GM08714 (cell line): Measurements from ENCODE around the gene SPINK1.
"Not testable (repeated sequence)": the region's sequence is repeated elsewhere in the genome, so short reads cannot be mapped to it uniquely, and the experiment has no call there.

ENCODE experiments used
- H3K4me3 ChIP-seq: fragments of 200-500 bp; sonication (Bioruptor generic); 2 replicates; pipeline ENCODE4 v1.5.1; 2014; ENCODE audit warnings: mild to moderate bottlenecking, low read length, inconsistent platforms
- ZNF274 ChIP-seq: IDR thresholded peaks from 2 replicates; pipeline ENCODE4 v1.6.1; 2012; ENCODE audit warnings: mild to moderate bottlenecking, low read depth, low read length

Gene SPINK1

DNA sequence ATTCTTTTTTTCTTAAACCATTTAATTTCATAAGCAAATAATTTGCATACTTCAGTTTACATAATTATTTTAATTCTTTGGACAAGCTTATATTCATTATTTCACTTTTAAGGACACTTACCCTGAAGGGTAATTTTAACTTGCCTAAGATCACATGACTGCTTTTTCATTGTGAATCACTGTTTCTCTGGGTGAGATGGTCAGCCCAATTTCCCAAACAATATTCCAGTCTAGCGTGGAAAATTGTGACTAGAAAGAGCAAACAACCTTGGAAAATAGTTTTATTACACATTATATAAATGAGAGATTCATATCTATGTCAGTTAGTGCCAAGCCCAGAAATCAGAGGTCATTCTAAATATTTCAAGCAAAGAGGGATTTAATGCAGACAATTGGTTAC, 27.5 kb downstream of the SPINK1 start:
- no peak overlapping the region for H3K4me3 ChIP-seq
- no peak for TF ChIP-seq ZNF274

DNA sequence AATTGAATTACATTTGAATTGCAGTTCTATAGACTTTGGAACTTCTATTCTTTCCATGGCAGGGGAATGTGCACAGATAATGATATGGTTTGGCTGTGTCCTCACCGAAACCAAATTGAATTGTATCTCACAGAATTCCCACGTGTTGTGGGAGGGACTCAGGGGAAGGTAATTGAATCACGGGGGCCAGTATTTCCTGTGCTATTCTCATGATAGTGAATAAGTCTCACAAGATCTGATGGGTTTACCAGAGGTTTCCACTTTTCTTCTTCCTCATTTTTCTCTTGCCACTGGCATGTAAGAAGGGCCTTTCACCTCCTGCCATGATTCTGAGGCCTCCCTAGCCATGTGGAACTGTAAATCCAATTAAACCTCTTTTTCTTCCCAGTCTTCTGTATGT, 28.3 kb downstream of the SPINK1 start:
- H3K4me3 ChIP-seq, result not testable (repeated sequence)

DNA sequence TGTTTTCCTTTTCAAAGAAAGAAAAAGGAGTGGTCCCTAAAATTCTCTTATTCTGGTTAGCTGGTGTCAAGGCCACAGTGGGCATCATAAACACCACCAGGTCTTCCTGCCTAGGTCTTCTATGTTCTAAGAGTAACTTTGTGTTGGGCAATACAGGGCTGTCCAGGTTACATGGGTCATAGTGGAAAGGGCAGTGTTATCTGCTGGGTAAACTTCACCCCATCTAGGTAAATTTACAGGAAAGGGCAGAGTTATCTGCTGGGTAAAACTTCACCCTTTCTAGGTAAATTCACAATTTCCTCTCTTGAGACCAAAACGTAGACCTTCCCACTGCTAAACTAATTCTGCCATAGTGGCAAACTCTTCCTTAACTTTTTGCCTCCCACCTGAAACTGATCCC, 30.0 kb downstream of the SPINK1 start:
- no peak overlapping the region for H3K4me3 ChIP-seq
- no peak for TF ChIP-seq ZNF274

DNA sequence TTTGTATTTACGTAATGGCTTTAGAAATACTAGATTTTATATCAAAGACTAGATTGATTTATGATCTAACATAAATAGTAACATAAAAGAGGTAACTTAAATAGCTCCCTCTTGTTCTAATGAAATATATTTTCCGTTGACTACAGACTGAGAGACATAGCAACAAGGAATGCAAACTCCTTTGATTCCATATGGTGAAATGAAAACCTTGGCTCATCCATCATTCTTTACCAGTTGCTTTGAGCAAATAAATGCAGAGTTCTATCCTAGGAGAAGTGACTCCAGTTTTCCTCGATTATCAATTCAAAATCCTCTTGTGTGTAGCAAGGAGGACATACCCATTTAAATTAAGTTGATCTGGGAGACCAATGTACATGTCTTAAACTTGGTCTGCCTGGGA, 31.0 kb downstream of the SPINK1 start:
- no peak for TF ChIP-seq ZNF274
- H3K4me3 ChIP-seq, result no peak overlapping the region

DNA sequence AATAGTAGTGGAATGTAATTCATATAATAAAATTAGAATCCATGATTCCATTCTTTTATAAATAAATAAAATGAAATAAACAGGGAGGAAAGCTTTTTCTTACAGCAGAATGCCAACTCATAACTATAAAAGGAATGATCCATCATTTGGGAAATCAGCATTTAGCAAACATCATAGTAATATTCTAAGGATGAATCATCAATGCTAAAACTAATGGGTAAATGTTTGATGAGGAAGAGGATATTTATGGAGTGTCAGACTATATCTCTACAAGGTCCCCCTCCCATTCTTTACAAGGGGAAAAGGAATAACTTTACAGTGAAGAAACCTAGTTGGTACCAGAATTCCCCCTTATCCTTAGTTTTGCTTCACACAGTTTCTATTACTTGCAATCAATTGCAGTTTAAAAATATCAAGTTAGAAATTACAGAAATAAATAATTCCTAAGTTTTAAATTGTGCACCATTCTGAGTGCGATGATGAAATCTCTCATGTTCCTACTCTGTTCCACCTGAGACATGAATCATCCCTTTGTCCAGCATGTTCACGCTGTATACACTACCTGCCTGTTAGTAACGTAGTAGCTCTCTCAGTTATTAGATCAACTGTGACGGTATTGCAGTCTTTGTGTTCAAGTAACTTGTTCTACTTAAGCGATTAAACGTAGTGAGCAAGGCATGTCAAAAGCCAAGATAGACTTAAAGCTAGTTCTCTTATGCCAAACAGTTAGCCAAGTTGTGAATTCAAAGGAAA, 34.7 kb downstream of the SPINK1 start:
- H3K4me3 ChIP-seq, result no peak overlapping the region
- no peak for TF ChIP-seq ZNF274

DNA sequence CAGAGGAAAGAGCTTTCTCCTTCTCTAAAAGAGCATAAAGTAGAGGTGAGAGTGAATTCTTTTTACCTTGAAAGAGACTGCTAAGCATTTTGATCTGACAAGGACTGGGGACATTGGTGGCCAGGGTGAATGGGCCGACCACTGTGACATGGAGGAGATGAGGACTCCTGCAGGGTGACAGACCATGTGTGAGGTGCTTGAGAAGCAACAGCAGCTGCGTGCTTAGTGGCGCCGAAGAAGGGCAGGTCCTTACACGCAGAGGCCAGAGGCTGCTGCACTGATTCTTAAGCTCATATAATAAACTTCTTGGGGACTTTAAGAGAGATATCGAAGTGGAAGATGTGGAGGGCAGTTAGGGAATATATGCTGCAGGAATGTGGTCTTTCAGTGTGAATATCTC, 40.3 kb downstream of the SPINK1 start:
- no peak for TF ChIP-seq ZNF274
- no peak overlapping the region for H3K4me3 ChIP-seq

DNA sequence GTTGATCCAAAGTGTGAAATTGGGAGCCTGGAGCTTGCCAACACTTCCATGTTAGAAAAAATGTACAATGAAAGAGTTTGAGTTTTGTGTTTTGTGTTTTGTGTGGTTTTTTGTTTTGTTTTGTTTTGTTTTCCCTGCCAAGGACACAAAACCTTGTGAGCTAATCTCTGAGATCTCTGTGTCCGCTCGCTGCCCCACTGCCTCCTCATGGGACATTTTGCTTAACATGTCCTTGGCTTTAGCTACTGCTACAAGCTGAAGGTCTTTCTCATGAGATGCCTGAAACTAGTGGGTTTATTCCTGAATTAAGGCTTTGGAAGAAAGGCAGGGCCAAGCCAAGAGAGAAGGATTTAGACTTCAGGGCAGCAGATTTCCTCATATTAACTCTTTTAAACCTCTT, 41.7 kb downstream of the SPINK1 start:
- no peak overlapping the region for H3K4me3 ChIP-seq

DNA sequence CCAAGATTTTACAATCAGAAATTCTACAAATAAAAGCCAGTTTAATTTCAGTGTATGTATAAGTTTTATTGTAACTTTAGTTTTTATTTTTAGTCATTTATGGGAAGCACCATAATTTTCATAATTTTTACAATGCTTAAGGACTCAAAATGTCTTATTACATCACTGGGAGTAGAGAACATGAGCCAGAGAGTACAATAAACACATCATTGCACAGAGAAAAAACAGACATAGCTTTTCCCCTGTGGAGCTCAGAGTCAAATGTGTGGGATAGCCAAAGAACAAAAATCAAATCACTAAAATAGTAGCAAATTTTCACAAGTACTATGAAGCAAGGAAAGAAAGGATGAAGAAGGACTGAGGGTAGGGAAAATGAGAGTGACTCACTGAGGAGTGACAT, 43.4 kb downstream of the SPINK1 start:
- no peak for TF ChIP-seq ZNF274
- no peak overlapping the region for H3K4me3 ChIP-seq

More for the DNA sequence above, 41.7 kb downstream of the SPINK1 start:
- TF ChIP-seq ZNF274, result no peak

DNA sequence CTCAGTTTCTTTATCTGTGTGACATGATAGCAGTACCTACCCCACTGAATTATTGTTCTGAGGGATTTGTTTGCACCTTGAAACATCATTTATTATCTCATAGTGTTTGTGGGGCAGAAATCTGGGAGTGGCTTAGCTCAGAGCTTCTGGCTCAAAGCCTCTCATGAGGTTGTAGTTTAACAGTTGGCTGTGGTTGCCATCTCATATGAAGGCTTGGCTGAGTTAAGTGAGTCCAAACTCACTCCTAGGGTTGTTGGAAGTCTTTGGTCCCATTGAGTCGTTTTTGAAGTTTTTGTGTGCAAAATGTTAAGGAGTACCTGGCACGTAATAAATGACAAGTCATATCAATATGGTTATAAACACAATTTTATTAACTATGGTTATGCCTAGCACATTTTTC, 45.3 kb downstream of the SPINK1 start:
- no peak overlapping the region for H3K4me3 ChIP-seq
- TF ChIP-seq ZNF274, result no peak

DNA sequence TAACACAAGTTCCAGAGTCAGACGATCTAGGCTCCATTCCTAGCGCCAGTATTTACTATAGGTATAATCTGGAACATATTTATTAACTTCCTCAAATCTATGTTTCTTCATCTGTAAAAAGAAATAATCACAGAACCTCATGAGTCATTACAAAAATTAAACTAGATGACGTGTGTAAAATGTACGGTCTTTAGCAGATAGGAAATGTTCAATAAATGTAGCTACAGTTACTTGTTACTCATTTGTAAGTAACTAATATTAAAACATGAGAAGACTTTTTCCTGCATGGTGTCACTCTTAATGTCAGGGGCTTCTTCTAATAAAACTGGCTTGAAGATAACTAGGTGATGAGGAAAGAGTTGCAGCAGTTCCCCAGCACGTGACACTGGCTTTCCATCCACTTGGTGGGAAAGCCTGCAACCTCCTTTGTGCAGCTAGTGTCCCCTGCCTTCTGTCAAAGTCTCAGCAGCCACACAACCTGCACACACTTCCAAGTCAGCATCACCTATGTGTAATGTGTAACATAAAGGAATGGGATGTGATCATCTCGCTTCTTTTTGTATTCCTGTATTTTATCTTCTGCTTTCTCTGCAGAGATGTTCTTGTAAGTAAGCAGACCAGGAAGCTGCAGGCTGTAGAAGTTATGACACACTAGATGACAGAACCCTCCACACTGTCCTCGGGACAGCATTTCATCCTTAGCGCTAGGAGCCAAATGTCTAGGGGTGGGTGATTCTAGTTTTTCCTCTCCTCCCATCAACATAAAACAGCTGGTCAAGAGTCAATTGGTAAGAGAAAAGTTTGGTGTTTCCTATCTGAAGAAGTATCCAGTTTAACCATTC, 47.1 kb downstream of the SPINK1 start:
- no peak for TF ChIP-seq ZNF274
- no peak overlapping the region for H3K4me3 ChIP-seq

DNA sequence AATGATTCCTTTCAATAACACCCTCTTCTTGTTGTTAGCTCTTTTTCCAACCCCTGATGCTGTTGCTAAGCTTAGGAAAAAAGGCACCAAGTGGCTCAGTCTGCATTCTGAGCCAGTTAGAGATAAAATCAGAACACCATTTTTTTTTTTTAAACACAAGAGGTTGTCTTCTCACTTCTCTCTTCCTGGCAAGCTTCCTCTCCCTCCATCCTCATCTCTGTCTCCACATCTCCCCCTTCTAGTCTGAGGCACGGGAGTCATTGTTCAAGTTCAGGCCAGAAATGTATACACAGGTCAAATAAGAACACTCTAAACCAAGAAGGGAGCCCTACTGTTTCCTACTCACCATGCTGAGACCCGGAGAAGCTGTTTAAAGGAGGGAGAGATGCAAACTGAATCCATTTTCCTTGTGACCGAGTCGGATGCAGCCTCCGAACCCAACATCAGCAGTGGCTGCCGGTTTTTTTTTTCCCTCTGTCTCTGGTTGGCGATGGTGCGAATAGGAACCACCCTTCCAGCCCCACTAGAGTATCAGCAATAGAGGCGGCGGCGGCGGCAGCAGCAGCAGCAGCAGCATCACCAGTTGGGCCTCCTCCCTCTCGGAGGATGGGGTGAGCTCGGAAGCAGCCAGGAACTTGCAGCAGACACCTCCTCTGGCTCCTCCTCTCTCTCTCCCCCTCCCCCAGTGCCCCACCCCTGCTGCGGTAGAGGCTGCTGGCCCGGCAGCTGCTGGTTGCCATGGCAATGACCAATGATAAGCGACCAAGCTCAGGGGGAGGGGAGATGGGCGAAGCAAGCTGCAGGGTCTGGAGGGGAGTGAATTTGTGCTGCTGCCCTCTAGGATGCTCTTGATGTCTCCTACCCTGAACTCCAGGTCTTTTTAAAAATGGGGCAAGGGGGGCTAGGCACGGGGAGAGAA, 49.1 kb downstream of the SPINK1 start, which contains the start of gene JAKMIP2:
TSS of gene JAKMIP2 (minus strand) at position 619 of the 919 bp plus-strand sequence. CDS start 110,922 bp downstream, outside the sequence.
- no peak for TF ChIP-seq ZNF274
- peak within 1 kb of the TSS; percentile 59 for H3K4me3 ChIP-seq

DNA sequence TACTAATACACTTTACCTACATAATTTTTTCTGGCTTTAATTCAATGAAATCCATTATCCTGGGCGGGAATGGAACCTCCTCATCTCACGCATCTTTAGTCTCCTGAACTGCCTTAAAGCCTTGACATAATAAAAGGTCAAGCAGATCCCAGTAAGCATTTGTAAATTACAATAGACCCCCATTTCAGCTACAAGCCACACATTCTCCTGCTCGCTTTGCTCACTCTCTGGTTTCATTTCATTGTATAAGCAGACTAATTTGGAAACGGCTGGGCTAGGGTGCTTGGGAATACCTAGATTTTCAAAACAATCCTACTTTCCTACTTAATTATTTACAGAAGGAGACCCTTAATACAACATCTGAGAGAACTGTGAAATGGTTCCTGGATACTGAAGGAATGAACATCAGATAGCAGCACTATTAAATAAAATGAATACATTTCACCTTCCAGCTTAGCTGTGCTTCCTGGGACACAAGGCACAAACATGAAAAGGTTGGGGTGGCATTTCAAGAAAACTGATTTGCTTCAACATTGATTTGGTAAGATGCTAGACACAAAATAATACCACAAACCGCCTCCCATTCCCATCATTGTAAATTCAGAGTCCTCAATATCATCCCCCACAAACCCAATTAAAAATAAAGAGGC, 50.4 kb downstream of the SPINK1 start:
- no peak overlapping the region; the same call in 1 of the 2 replicates for H3K4me3 ChIP-seq
- TF ChIP-seq ZNF274, result no peak

DNA sequence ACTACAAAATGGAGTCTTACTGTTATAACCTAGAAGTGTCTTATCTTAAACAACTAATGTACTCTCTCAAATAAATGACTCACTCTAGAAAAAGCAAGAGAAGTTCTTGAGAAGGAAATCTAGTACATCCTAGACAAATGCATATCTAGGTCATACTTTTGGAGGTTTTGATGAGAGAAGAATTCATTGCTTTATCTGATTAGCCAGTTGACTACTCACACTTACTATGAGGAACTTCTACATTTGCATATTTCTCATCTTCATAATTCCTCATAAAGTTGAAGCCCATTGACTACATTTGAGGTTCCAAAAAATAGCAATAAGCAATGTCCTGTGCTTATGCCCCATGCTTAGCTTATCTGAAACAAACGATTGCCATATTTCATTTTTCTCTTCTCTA, 51.8 kb downstream of the SPINK1 start:
- H3K4me3 ChIP-seq, result no peak overlapping the region
- TF ChIP-seq ZNF274, result no peak

DNA sequence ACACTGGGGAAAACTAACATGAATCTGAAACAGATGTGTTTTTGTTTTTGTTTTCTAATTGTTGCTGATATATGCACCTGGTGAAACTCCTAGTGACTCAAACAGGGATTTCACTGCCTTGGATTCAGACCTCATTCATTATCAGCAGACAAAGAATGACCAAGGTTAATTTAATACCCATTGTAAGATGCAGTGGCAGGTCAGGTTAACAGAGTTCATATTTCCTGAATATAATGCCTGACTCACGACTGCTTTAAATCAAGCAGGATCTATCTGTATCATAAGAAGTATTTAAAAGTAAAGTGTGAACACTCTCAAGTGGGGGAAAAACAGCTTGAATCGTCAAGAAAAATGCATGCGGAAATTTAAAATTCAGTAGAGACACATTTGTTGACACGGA, 54.5 kb downstream of the SPINK1 start:
- no peak overlapping the region for H3K4me3 ChIP-seq
- no peak for TF ChIP-seq ZNF274
